Body of pancreas (tissue), 4 donors: ENCODE data around the gene LAG3.

Experiments used
- CTCF ChIP-seq, 7 experiments: fragments of 450-650 bp in 4 of 7; fragments of 200-600 bp in 3 of 7; sonication (generic) in 3 of 7; IDR thresholded peaks; one replicate each; pipeline ENCODE4 v1.5.1; 2016 to 2019; ENCODE audit warnings: antibody characterized with exemption in 7 of 7
- POLR2A ChIP-seq, 3 donors: fragments of 450-650 bp; IDR thresholded peaks; one replicate each; pipeline ENCODE4 v1.6.1; 2016; ENCODE audit warnings: antibody characterized with exemption in 3 of 3, mild to moderate bottlenecking in 2 of 3

- no peak for TF ChIP-seq POLR2A (IDR thresholded peaks at IDR 0.05)
- TF ChIP-seq CTCF (IDR thresholded peaks at IDR 0.05) = no peak
Measured at GRCh38 chr12:6827437-6827911, 55.2 kb downstream of the LAG3 start.
